Endothelial cell (in vitro differentiated cells): ENCODE results near the gene STX4. TPM values are rescaled to one million over a fixed set of nuclear protein-coding genes. Genes with fewer than 3 reads are reported as not detected.

ENCODE experiments used
- DNase-seq: peaks from one replicate; pipeline ENCODE4 v3.0.0; 2021; ENCODE audit warnings: low spot score
- H3K27ac Mint-ChIP-seq: one replicate; pipeline ENCODE4 v1.8.0; 2021; ENCODE audit warnings: mixed read lengths, inconsistent platforms; ENCODE audit not compliant: unreplicated experiment
- H3K27me3 Mint-ChIP-seq: one replicate; pipeline ENCODE4 v1.8.0; 2021; ENCODE audit warnings: mild to moderate bottlenecking, moderate library complexity, mixed read lengths, inconsistent platforms; ENCODE audit not compliant: unreplicated experiment
- H3K36me3 Mint-ChIP-seq: one replicate; pipeline ENCODE4 v1.8.0; 2021; ENCODE audit warnings: mild to moderate bottlenecking, low read depth, mixed read lengths, inconsistent platforms; ENCODE audit not compliant: unreplicated experiment
- H3K4me1 Mint-ChIP-seq: one replicate; pipeline ENCODE4 v1.8.0; 2021; ENCODE audit warnings: mild to moderate bottlenecking, mixed read lengths, inconsistent platforms; ENCODE audit not compliant: unreplicated experiment
- H3K4me3 Mint-ChIP-seq: one replicate; pipeline ENCODE4 v1.8.0; 2021; ENCODE audit warnings: mild to moderate bottlenecking, mixed read lengths, inconsistent platforms; ENCODE audit not compliant: unreplicated experiment
- H3K9me3 Mint-ChIP-seq: one replicate; pipeline ENCODE4 v1.8.0; 2021; ENCODE audit warnings: mixed read lengths, inconsistent platforms; ENCODE audit not compliant: unreplicated experiment
- CTCF ChIP-seq: fragments of 200-600 bp; sonication (generic); IDR thresholded peaks from one replicate; pipeline ENCODE4 v1.5.0; 2021; ENCODE audit warnings: antibody characterized with exemption; ENCODE audit not compliant: unreplicated experiment
- total RNA-seq: library from RNA; stranded (reverse); fragmentation: NEBNext Ultra II Directional; extraction: Animal tissue kit (Norgen Biotek cat#: 25700); gene quantifications from one replicate; pipeline ENCODE4 v1.2.1, GENCODE V29; 2021; ENCODE audit not compliant: unreplicated experiment

STX4 gene
- total RNA-seq, 1 donor from 2014 or later, result 74.2 TPM

DNA sequence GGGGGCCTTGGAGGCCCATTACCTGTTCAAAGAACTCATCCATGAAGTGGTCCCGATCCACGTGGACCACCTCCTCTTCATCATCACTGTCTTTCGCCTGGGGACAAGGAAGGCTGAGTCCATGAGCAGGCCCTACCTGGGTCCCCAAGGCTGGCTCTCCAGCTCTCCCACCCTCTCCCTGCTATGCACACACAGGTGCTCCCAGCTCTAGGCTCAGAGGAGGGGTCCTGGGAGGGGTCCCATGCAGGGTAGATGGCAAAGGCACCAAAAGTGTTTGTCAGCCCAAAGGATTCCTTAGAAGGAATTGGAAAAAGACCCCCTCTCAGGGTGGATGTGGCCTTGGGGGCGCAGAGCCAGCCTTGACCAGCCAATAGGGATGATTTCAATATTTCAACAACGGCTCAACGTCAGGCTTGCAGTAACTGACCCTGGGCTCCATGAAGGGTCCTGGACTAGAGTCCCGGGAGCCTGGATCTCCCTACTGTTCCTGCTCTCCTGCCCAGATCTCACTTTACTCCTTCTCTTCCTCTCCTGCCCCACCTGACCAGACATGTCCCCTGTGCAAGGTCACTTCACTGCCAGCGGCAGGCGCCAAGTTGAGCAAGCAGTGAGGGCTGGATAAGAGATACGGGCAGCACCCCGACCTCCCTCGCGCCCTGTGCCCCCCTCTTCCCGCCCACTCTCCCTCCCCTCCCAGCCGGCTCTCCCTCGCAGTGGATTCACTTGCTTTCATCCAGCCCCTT is 31.7 kb upstream of the STX4 start:
- Mint-ChIP-seq H3K36me3 (no peaks in the 10 kb centered on the region), H3K4me1 (no peaks in the 10 kb centered on the region), H3K27me3 (peaks cover 6% of the 10 kb centered on the region), H3K4me3 (no peak overlapping the region), H3K27ac (no peak overlapping the region), H3K9me3 (no peaks in the 10 kb centered on the region)
- no peak for TF ChIP-seq CTCF
- no peak for DNase-seq

DNA sequence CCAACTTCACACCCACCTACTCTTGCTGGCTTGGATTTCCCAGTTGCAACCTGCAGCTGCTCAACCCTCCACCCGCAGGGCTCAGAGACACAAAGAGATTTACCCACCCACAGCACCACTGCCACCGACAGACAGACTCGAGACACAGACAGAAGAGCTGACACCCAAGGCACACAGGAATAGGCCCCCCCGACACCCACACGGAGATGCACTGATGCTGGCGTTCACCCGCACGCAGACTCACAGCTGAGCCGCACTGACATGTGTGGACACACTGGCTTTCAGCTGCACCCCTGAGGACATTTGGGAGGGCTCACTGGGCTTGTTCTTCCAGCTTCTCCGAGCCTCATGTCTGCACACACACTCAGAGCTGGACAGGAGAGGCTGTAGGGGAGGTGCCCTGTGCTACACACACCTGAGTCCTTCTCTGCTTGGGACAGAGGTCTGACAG is 31.1 kb upstream of the STX4 start:
- no peaks in the 10 kb centered on the region for H3K4me1 Mint-ChIP-seq
- no peaks in the 10 kb centered on the region for H3K36me3 Mint-ChIP-seq
- H3K9me3 Mint-ChIP-seq, result no peaks in the 10 kb centered on the region
- no peak for DNase-seq
- no peak for TF ChIP-seq CTCF
- no peak overlapping the region for H3K27ac Mint-ChIP-seq
- H3K27me3 Mint-ChIP-seq, result peaks cover 6% of the 10 kb centered on the region
- H3K4me3 Mint-ChIP-seq, result no peak overlapping the region

DNA sequence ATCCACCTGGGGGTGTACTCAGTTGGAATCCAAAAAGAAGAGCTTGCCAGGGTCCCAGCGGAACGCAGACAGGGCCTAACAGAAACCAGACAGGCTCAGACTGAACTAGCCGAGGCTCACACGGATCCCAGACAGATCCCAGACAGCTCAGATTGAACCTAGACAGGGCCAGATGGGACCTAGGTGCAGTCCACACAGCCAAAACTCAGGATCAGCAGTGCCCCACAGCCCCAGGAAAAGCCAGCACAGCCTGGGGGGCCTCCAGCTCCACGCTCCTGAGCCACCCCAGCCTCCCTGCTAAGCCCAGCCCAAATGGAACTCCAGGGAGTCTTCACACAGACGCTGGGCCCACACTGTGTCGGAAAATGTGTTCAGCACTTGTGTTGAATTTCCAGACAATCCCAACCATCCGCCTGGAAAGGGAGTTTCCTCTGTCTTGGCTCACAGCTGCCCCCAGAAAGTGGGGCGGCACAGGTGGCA is 30.5 kb upstream of the STX4 start:
- H3K27me3 Mint-ChIP-seq, result peaks cover 8% of the 10 kb centered on the region
- H3K4me1 Mint-ChIP-seq, result no peaks in the 10 kb centered on the region
- H3K27ac Mint-ChIP-seq, result no peak overlapping the region
- H3K9me3 Mint-ChIP-seq, result no peaks in the 10 kb centered on the region
- H3K36me3 Mint-ChIP-seq, result no peaks in the 10 kb centered on the region
- DNase-seq, result no peak
- TF ChIP-seq CTCF, result no peak
- H3K4me3 Mint-ChIP-seq, result no peak overlapping the region

- TF ChIP-seq CTCF, result no peak
- Mint-ChIP-seq H3K4me3 (no peak overlapping the region), H3K36me3 (no peaks in the 10 kb centered on the region), H3K27me3 (peaks cover 4% of the 10 kb centered on the region), H3K4me1 (no peaks in the 10 kb centered on the region), H3K9me3 (no peaks in the 10 kb centered on the region), H3K27ac (no peak overlapping the region)
- no peak for DNase-seq
These were observed 29.6 kb upstream of the STX4 start for GRCh38 chr16:31003744-31004143.

- peaks cover 7% of the 10 kb centered on the region for H3K27me3 Mint-ChIP-seq
- DNase-seq, result no peak
- TF ChIP-seq CTCF, result no peak
- H3K27ac Mint-ChIP-seq, result no peak overlapping the region
- H3K4me1 Mint-ChIP-seq, result no peaks in the 10 kb centered on the region
- H3K36me3 Mint-ChIP-seq, result no peaks in the 10 kb centered on the region
- no peaks in the 10 kb centered on the region for H3K9me3 Mint-ChIP-seq
- H3K4me3 Mint-ChIP-seq, result no peak overlapping the region
These were observed 28.7 kb upstream of the STX4 start for GRCh38 chr16:31004658-31005057.
